ENCODE measurements around the gene SMAD7. TPM values are rescaled to one million over a fixed set of nuclear protein-coding genes. Genes with fewer than 3 reads are reported as not detected.

SMAD7 gene, protein sequence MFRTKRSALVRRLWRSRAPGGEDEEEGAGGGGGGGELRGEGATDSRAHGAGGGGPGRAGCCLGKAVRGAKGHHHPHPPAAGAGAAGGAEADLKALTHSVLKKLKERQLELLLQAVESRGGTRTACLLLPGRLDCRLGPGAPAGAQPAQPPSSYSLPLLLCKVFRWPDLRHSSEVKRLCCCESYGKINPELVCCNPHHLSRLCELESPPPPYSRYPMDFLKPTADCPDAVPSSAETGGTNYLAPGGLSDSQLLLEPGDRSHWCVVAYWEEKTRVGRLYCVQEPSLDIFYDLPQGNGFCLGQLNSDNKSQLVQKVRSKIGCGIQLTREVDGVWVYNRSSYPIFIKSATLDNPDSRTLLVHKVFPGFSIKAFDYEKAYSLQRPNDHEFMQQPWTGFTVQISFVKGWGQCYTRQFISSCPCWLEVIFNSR
- total RNA-seq: 7.8 and 8.8 TPM in 2 replicates

GRCh38 chr18:48950536-48951447 lies at the start of gene SMAD7:
TSS of gene SMAD7 (minus strand) at chr18:48950965. CDS start at chr18:48950424, 541 bp downstream.

Data from epithelial cell of umbilical artery (primary cell).